SKM-1 (cell line): ENCODE data around the gene COL23A1.

Experiments
- DNase-seq: peaks from one replicate; lab custom pipeline; 2025; ENCODE audit not compliant: unreplicated experiment; lab: John Stamatoyannopoulos, UW

COL23A1 gene

GRCh38 chr5:178291161-178291561 is 299.0 kb downstream of the COL23A1 start:
- no peak for DNase-seq

GRCh38 chr5:178290376-178290775 is 299.8 kb downstream of the COL23A1 start:
- DNase-seq = no peak

GRCh38 chr5:178289438-178289837 is 300.8 kb downstream of the COL23A1 start:
- DNase-seq = no peak

- DNase-seq = no peak
These were observed 301.5 kb downstream of the COL23A1 start for GRCh38 chr5:178288401-178289368.

- DNase-seq = no peak
These were observed 302.4 kb downstream of the COL23A1 start for GRCh38 chr5:178287791-178288105.

- no peak for DNase-seq
These were observed 303.0 kb downstream of the COL23A1 start for GRCh38 chr5:178287091-178287790.

- no peak for DNase-seq
These were observed 303.7 kb downstream of the COL23A1 start for GRCh38 chr5:178286226-178287090.

GRCh38 chr5:178285399-178286225 is 304.6 kb downstream of the COL23A1 start:
- no peak for DNase-seq

GRCh38 chr5:178284996-178285395 is 305.2 kb downstream of the COL23A1 start:
- no peak for DNase-seq

GRCh38 chr5:178284093-178284675 is 306.0 kb downstream of the COL23A1 start:
- DNase-seq = peak; percentile 55

GRCh38 chr5:178283520-178283919 is 306.7 kb downstream of the COL23A1 start:
- no peak for DNase-seq

GRCh38 chr5:178282391-178282790 is 307.8 kb downstream of the COL23A1 start:
- DNase-seq = no peak

GRCh38 chr5:178281331-178281730 is 308.9 kb downstream of the COL23A1 start:
- DNase-seq = no peak

- DNase-seq = no peak
These were observed 309.6 kb downstream of the COL23A1 start for GRCh38 chr5:178280631-178281030.

GRCh38 chr5:178279723-178280438 is 310.3 kb downstream of the COL23A1 start:
- peak; percentile 40 for DNase-seq

GRCh38 chr5:178279026-178279722 is 311.0 kb downstream of the COL23A1 start:
- DNase-seq = no peak

- no peak for DNase-seq
These were observed 311.7 kb downstream of the COL23A1 start for GRCh38 chr5:178278358-178279023.

GRCh38 chr5:178277866-178278265 is 312.3 kb downstream of the COL23A1 start:
- no peak for DNase-seq
